WTC11 (cell line): ENCODE results near the gene PCBP3. TPM values are rescaled to one million over a fixed set of nuclear protein-coding genes. Genes with fewer than 3 reads are reported as not detected.

Experiments used
- ATAC-seq: fragments of 200-7000 bp; cut with Tn5 transposase; 2 replicates; pipeline ENCODE4 v1.10.0; 2021; ENCODE audit warnings: mild to moderate bottlenecking, moderate library complexity
- CTCF ChIA-PET: fragments of 300-600 bp; sonication (Branson Sonifier 250); formaldehyde crosslinking; loops from one replicate; lab custom pipeline; 2021; ENCODE audit warnings: antibody characterized with exemption; lab: Charles Lee
- POLR2A ChIA-PET: fragments of 350-600 bp; sonication (Branson Sonifier 250); formaldehyde crosslinking; loops from one replicate; lab custom pipeline; 2021; ENCODE audit warnings: antibody characterized with exemption; lab: Charles Lee
- DNase-seq: peaks from one replicate; pipeline ENCODE4 v3.0.0; 2021; ENCODE audit warnings: low spot score
- H3K27ac Mint-ChIP-seq: 2 replicates; pipeline ENCODE4 v1.8.0; 2021; ENCODE audit warnings: mixed read lengths
- H3K27me3 Mint-ChIP-seq: 2 replicates; pipeline ENCODE4 v1.8.0; 2021; ENCODE audit warnings: low read depth, mild to moderate bottlenecking, moderate library complexity, mixed read lengths
- H3K36me3 Mint-ChIP-seq: 2 replicates; pipeline ENCODE4 v1.8.0; 2021; ENCODE audit warnings: mixed read lengths
- H3K4me1 Mint-ChIP-seq: 2 replicates; pipeline ENCODE4 v1.8.0; 2022; ENCODE audit warnings: mixed read lengths
- H3K4me3 Mint-ChIP-seq: 2 replicates; pipeline ENCODE4 v1.8.0; 2021; ENCODE audit warnings: mild to moderate bottlenecking, moderate library complexity, mixed read lengths
- H3K9me3 Mint-ChIP-seq: 2 replicates; pipeline ENCODE4 v1.8.0; 2021; ENCODE audit warnings: mixed read lengths
- AR ChIP-seq: fragments of 250-450 bp; sonication (Bioruptor Pico); IDR thresholded peaks from 2 replicates; pipeline ENCODE4 v1.9.0; 2021; ENCODE audit warnings: mild to moderate bottlenecking
- HMGA2 ChIP-seq: fragments of 250-450 bp; sonication (Bioruptor Pico); IDR thresholded peaks from 2 replicates; pipeline ENCODE4 v1.4.0; 2021; ENCODE audit warnings: mild to moderate bottlenecking, moderate library complexity
- JUN ChIP-seq: sonication (generic); formaldehyde crosslinking; IDR thresholded peaks from 2 replicates; pipeline ENCODE4 v1.8.0; 2023; ENCODE audit warnings: mild to moderate bottlenecking, missing genetic modification reagents
- NFATC4 ChIP-seq: fragments of 250-450 bp; sonication (Bioruptor Pico); IDR thresholded peaks from 2 replicates; pipeline ENCODE4 v1.9.0; 2021; ENCODE audit warnings: mild to moderate bottlenecking
- NR3C1 ChIP-seq: sonication (generic); formaldehyde crosslinking; conservative IDR thresholded peaks from 2 replicates; pipeline ENCODE4 v1.8.1; 2023; ENCODE audit warnings: low read depth, mild to moderate bottlenecking, missing genetic modification reagents
- PRDM15 ChIP-seq: sonication (generic); formaldehyde crosslinking; IDR thresholded peaks from 2 replicates; pipeline ENCODE4 v1.8.0; 2022; ENCODE audit warnings: missing genetic modification reagents
- SMAD3 ChIP-seq: sonication (generic); formaldehyde crosslinking; IDR thresholded peaks from 2 replicates; pipeline ENCODE4 v1.8.0; 2022; ENCODE audit warnings: missing genetic modification reagents, mild to moderate bottlenecking, borderline replicate concordance
- SMAD4 ChIP-seq: sonication (generic); formaldehyde crosslinking; IDR thresholded peaks from 2 replicates; pipeline ENCODE4 v1.8.0; 2022; ENCODE audit warnings: mild to moderate bottlenecking, missing genetic modification reagents
- ZBTB43 ChIP-seq: sonication (generic); formaldehyde crosslinking; IDR thresholded peaks from 2 replicates; pipeline ENCODE4 v1.8.1; 2023; ENCODE audit warnings: mild to moderate bottlenecking, missing genetic modification reagents
- total RNA-seq: library from RNA; stranded (reverse); gene quantifications from 3 replicates; pipeline ENCODE4 v1.2.3, GENCODE V29; 2021
- TF ChIP-seq, protein P1 (sequence below): fragments of 250-450 bp; sonication (Bioruptor Pico); IDR thresholded peaks from 2 replicates; pipeline ENCODE4 v1.9.0; 2021; ENCODE audit warnings: mild to moderate bottlenecking, borderline replicate concordance
- TF ChIP-seq, protein P2 (sequence below): sonication (generic); formaldehyde crosslinking; IDR thresholded peaks from 2 replicates; pipeline ENCODE4 v1.8.0; 2022; ENCODE audit warnings: mild to moderate bottlenecking, missing genetic modification reagents

PCBP3 gene
- total RNA-seq, 1 experiment from 2014 or later, result 8.5 TPM

DNA sequence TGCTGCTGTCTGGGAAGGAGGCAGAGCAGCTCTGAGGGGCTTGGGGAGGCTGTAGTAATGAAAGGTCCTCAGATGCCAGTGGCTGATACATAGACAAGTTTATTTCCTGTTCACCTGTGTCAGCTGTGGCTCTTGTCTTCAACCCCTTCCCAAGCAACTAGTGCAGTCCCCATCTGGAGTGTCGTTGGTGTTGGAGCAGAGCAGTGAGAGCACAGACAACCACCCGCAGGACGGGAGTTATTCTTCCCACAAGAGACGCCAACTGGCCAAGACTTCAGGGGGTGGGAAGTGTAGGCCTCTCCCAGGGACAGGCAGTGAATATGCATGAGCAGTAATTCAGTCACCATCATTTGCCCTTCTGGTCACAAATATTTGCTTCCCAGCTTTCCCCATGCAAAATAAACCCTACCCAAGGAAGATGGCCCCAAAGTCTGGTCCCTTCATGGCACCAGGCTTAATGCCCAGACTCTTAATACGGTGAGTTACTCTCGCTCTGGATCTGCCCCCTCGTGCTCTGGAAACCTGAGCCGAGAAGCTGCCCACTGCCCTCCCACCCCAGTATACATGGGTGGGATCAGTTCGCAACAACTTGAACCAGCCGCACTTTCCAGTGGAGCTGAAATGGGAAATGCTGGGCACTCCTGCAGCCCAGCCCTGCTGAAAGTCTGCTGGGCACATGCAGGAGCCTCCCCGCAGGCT lies 184.5 kb downstream of the PCBP3 start:
- no peaks in the 10 kb centered on the region for H3K27me3 Mint-ChIP-seq
- DNase-seq (no peak), ATAC-seq (no peak)
- peaks cover 12% of the 10 kb centered on the region; the same call in 1 of the 2 replicates for H3K9me3 Mint-ChIP-seq
- CTCF ChIA-PET, result interaction anchor here (0.6 kb wide), 1 partner anchor 540 kb away, joined by 3 read pairs; the partner anchor contains the start of gene POFUT2
- no peak overlapping the region for H3K4me3 Mint-ChIP-seq
- TF ChIP-seq SMAD4 (CRISPR knock-in tag) (no peak), JUN (CRISPR knock-in tag) (no peak)
- no peak overlapping the region for H3K27ac Mint-ChIP-seq
- no peaks in the 10 kb centered on the region; the same call in 1 of the 2 replicates for H3K36me3 Mint-ChIP-seq
- POLR2A ChIA-PET, result no interaction called here
- peaks cover 14% of the 10 kb centered on the region for H3K4me1 Mint-ChIP-seq

- no peak overlapping the region for H3K27ac Mint-ChIP-seq
- no peak overlapping the region for H3K4me3 Mint-ChIP-seq
- no peaks in the 10 kb centered on the region; the same call in 1 of the 2 replicates for H3K36me3 Mint-ChIP-seq
- ChIA-PET CTCF (interaction anchor here (0.6 to 1.3 kb wide), 3 partner anchors 8 to 541 kb away, joined by 3 to 5 read pairs (median 3); partner anchors contain the start of gene POFUT2), POLR2A (interaction anchor here (0.9 kb wide), 1 partner anchor 102 kb away, joined by 3 read pairs; no protein-coding TSS in a partner anchor)
- peaks cover 12% of the 10 kb centered on the region; the same call in 1 of the 2 replicates for H3K9me3 Mint-ChIP-seq
- TF ChIP-seq PRDM15 (CRISPR knock-in tag) (no peak), ZBTB43 (CRISPR knock-in tag) (no peak), HMGA2 (no peak), AR (CRISPR knock-in tag) (no peak), NR3C1 (CRISPR knock-in tag) (no peak), SMAD3 (CRISPR knock-in tag) (no peak), NFATC4 (CRISPR knock-in tag) (no peak)
- TF ChIP-seq, protein P1, sequence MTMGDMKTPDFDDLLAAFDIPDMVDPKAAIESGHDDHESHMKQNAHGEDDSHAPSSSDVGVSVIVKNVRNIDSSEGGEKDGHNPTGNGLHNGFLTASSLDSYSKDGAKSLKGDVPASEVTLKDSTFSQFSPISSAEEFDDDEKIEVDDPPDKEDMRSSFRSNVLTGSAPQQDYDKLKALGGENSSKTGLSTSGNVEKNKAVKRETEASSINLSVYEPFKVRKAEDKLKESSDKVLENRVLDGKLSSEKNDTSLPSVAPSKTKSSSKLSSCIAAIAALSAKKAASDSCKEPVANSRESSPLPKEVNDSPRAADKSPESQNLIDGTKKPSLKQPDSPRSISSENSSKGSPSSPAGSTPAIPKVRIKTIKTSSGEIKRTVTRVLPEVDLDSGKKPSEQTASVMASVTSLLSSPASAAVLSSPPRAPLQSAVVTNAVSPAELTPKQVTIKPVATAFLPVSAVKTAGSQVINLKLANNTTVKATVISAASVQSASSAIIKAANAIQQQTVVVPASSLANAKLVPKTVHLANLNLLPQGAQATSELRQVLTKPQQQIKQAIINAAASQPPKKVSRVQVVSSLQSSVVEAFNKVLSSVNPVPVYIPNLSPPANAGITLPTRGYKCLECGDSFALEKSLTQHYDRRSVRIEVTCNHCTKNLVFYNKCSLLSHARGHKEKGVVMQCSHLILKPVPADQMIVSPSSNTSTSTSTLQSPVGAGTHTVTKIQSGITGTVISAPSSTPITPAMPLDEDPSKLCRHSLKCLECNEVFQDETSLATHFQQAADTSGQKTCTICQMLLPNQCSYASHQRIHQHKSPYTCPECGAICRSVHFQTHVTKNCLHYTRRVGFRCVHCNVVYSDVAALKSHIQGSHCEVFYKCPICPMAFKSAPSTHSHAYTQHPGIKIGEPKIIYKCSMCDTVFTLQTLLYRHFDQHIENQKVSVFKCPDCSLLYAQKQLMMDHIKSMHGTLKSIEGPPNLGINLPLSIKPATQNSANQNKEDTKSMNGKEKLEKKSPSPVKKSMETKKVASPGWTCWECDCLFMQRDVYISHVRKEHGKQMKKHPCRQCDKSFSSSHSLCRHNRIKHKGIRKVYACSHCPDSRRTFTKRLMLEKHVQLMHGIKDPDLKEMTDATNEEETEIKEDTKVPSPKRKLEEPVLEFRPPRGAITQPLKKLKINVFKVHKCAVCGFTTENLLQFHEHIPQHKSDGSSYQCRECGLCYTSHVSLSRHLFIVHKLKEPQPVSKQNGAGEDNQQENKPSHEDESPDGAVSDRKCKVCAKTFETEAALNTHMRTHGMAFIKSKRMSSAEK (CRISPR knock-in tag), result no peak
- TF ChIP-seq, protein P2, sequence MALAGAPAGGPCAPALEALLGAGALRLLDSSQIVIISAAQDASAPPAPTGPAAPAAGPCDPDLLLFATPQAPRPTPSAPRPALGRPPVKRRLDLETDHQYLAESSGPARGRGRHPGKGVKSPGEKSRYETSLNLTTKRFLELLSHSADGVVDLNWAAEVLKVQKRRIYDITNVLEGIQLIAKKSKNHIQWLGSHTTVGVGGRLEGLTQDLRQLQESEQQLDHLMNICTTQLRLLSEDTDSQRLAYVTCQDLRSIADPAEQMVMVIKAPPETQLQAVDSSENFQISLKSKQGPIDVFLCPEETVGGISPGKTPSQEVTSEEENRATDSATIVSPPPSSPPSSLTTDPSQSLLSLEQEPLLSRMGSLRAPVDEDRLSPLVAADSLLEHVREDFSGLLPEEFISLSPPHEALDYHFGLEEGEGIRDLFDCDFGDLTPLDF, result no peak
- TF ChIP-seq, all 79 proteins: peak for 0
- DNase-seq (no peak), ATAC-seq (no peak)
- H3K4me1 Mint-ChIP-seq, result peaks cover 14% of the 10 kb centered on the region
- no peaks in the 10 kb centered on the region for H3K27me3 Mint-ChIP-seq
Observed at GRCh38 chr21:45828580-45829570, 185.3 kb downstream of the PCBP3 start.
